ENCODE measurements around the gene CCDC149.

Gene CCDC149

DNA sequence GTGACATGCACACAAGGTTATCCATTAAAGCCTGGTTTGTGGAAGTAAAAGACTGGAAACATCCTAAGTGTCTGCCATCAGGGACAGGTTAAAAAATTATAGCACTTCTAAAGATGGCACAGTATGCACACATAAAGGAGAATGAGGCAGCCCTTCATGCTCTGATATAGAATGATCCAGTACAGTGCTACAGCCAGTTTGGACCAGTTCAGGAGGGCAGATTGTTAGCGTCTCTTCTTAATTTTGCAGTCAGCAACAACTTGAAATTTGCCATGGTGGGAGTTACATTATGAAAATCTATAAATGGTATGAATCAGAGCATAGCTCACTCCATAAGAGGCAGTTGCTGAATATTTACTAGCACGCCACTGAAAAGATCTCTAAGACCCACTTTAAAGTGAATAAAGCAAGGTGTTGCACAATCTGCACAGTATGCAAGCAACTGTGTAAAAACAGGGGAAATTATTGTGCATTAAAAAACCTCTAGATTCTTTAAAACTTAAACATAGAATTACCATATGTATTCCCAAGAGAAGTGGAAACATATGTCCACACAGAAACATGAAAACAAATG lies 137.7 kb downstream of the CCDC149 start:
- H3K4me3 ChIP-seq (ENCODE audit: low read length), result no peak overlapping the region
- DNase-seq (ENCODE audit: low read depth), result no peak
- TF ChIP-seq, protein P1, sequence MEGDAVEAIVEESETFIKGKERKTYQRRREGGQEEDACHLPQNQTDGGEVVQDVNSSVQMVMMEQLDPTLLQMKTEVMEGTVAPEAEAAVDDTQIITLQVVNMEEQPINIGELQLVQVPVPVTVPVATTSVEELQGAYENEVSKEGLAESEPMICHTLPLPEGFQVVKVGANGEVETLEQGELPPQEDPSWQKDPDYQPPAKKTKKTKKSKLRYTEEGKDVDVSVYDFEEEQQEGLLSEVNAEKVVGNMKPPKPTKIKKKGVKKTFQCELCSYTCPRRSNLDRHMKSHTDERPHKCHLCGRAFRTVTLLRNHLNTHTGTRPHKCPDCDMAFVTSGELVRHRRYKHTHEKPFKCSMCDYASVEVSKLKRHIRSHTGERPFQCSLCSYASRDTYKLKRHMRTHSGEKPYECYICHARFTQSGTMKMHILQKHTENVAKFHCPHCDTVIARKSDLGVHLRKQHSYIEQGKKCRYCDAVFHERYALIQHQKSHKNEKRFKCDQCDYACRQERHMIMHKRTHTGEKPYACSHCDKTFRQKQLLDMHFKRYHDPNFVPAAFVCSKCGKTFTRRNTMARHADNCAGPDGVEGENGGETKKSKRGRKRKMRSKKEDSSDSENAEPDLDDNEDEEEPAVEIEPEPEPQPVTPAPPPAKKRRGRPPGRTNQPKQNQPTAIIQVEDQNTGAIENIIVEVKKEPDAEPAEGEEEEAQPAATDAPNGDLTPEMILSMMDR (conservative IDR thresholded peaks at IDR 0.05; ENCODE audit: low read length), result no peak

- TF ChIP-seq, protein P1 (conservative IDR thresholded peaks at IDR 0.05; ENCODE audit: low read length), result no peak
- peak; percentile 27 for DNase-seq (ENCODE audit: low read depth)
- no peak overlapping the region for H3K4me3 ChIP-seq (ENCODE audit: low read length)
Observed at GRCh38 chr4:24774452-24774851, 138.4 kb downstream of the CCDC149 start.

DNA sequence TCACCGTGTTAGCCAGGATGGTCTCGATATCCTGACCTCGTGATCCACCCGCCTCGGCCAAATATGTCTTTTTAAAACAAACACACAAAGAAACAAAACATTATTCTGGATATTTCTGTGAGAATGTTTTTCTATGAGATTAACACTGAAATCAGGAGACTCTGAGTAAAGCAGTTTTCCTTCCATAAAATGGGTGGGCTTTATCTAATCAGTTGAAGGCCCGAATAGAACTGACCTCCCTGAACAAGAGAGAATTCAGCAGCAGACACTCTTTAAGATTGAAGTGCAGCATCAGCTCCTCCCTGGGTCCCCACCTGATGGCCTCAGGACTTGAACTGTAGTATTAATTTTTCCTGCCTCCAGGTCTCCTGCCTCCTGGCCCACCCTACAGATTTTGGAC lies 139.9 kb downstream of the CCDC149 start:
- H3K4me3 ChIP-seq (ENCODE audit: low read length), result no peak overlapping the region
- TF ChIP-seq, protein P1 (conservative IDR thresholded peaks at IDR 0.05; ENCODE audit: low read length), result no peak
- no peak for DNase-seq (ENCODE audit: low read depth)

DNA sequence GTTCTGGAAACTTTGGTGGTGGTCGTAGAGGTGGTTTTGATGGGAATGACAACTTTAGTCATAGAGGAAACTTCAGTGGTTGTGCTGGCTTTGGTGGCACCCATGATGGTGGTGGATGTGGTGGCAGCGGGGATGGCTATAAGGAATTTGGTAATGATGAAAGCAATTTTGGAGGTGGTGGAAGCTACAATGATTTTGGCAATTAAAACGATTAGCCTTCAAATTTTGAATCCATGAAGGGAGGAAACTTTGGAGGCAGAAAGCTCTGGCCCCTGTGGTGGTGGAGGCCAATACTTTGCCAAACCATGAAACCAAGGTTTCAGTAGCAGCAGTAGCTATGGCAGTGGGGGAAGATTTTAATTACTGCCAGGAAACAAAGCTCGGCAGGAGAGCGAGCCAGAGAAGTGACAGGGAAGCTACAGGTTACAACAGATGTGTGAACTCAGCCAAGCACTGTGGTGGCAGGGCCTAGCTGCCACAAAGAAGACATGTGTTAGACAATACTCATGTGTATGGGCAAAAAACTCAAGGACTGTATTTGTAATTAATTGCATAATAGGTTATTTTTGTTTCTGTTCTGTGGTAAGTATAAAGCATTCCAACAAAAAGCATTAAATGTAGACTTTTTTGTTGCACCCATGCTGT lies 140.7 kb downstream of the CCDC149 start:
- TF ChIP-seq, protein P1 (conservative IDR thresholded peaks at IDR 0.05; ENCODE audit: low read length), result no peak
- DNase-seq (ENCODE audit: low read depth), result peak; percentile 68
- H3K4me3 ChIP-seq (ENCODE audit: low read length), result no peak overlapping the region

GRCh38 chr4:24771241-24771640 lies 141.6 kb downstream of the CCDC149 start:
- H3K4me3 ChIP-seq (ENCODE audit: low read length), result no peak overlapping the region
- TF ChIP-seq, protein P1 (conservative IDR thresholded peaks at IDR 0.05; ENCODE audit: low read length), result no peak
- peak; percentile 76 for DNase-seq (ENCODE audit: low read depth)

GRCh38 chr4:24770667-24771066 lies 142.2 kb downstream of the CCDC149 start:
- no peak for DNase-seq (ENCODE audit: low read depth)
- H3K4me3 ChIP-seq (ENCODE audit: low read length), result no peak overlapping the region
- TF ChIP-seq, protein P1 (conservative IDR thresholded peaks at IDR 0.05; ENCODE audit: low read length), result no peak

DNA sequence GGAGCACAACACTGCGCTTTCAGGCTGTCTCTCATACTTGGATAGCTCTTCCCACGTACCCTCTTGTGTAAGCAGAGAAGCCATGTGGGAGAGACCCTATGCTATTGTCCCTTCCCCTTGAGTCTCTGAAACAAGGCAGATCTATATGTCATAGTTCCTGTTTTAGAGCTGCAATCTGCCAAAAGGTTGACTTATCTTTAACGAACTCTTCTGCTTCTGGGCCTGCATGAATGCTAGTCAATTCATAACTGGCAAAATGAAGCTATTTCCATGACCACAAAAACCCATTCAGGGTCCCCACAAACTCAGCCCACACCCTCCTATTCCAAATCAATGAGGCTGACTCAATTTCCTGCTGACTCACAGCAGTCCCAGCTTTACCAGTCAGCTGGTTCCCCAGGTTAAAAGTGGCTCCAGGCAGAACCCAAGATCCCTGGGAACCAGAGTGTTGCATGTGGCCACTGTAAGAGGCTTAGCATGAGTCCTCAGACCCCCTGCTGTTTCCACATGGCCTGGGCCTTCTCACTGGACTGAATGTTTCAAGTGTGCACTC lies 142.7 kb downstream of the CCDC149 start:
- DNase-seq (ENCODE audit: low read depth), result peak; percentile 88
- TF ChIP-seq, protein P1 (conservative IDR thresholded peaks at IDR 0.05; ENCODE audit: low read length), result no peak
- no peak overlapping the region for H3K4me3 ChIP-seq (ENCODE audit: low read length)
